Loucy (cell line): ENCODE data around the gene MAML2.

Experiments used
- H2AFZ ChIP-seq: fragments of 200-600 bp; sonication (generic); 2 replicates; pipeline ENCODE4 v1.6.0; 2016; ENCODE audit warnings: antibody characterized with exemption, mild to moderate bottlenecking, low read length, moderate library complexity
- H3F3A ChIP-seq: fragments of 200-600 bp; 2 replicates; pipeline ENCODE4 v1.6.0; 2016; ENCODE audit warnings: antibody characterized with exemption, low read depth, mild to moderate bottlenecking
- H3K27me3 ChIP-seq: fragments of 200-600 bp; sonication (generic); 2 replicates; pipeline ENCODE4 v1.6.1; 2014; ENCODE audit warnings: low read length, mild to moderate bottlenecking; ENCODE audit not compliant: insufficient read depth, poor library complexity, severe bottlenecking
- H3K36me3 ChIP-seq: fragments of 200-600 bp; sonication (generic); 2 replicates; pipeline ENCODE4 v1.6.1; 2016; ENCODE audit warnings: low read length; ENCODE audit not compliant: insufficient read depth
- H3K4me1 ChIP-seq: fragments of 200-600 bp; sonication (generic); 2 replicates; pipeline ENCODE4 v1.5.1; 2014; ENCODE audit warnings: low read length, mild to moderate bottlenecking; ENCODE audit not compliant: insufficient read depth, poor library complexity, severe bottlenecking
- H3K4me2 ChIP-seq: fragments of 200-600 bp; sonication (generic); 2 replicates; pipeline ENCODE4 v1.6.0; 2014; ENCODE audit warnings: antibody characterized with exemption, low read length, low read depth, mild to moderate bottlenecking; ENCODE audit not compliant: poor library complexity, severe bottlenecking
- H3K4me3 ChIP-seq: fragments of 200-600 bp; sonication (generic); 2 replicates; pipeline ENCODE4 v1.5.1; 2014; ENCODE audit warnings: low read length, mild to moderate bottlenecking, mixed read lengths; ENCODE audit not compliant: poor library complexity, severe bottlenecking
- H3K79me2 ChIP-seq: fragments of 200-600 bp; sonication (generic); 2 replicates; pipeline ENCODE4 v1.6.1; 2014; ENCODE audit warnings: low read length; ENCODE audit not compliant: insufficient read depth
- H3K9ac ChIP-seq: fragments of 200-600 bp; sonication (generic); 2 replicates; pipeline ENCODE4 v1.6.0; 2014; ENCODE audit warnings: mild to moderate bottlenecking, low read depth, low read length, moderate library complexity; ENCODE audit not compliant: poor library complexity, severe bottlenecking
- H3K9me2 ChIP-seq: fragments of 200-600 bp; sonication (generic); replicated peaks from 2 replicates; pipeline ENCODE4 v1.6.1; 2016; ENCODE audit warnings: low read depth, low read length, mixed read lengths
- H3K9me3 ChIP-seq: fragments of 200-600 bp; sonication (generic); 2 replicates; pipeline ENCODE4 v1.6.1; 2014; ENCODE audit warnings: mild to moderate bottlenecking, antibody characterized with exemption, low read length, low read depth; ENCODE audit not compliant: insufficient read depth
- H4K20me1 ChIP-seq: fragments of 200-600 bp; sonication (generic); 2 replicates; pipeline ENCODE4 v1.6.0; 2014; ENCODE audit warnings: antibody characterized with exemption, low read length, mild to moderate bottlenecking; ENCODE audit not compliant: insufficient read depth, poor library complexity, severe bottlenecking
- EZH2phosphoT487 ChIP-seq: fragments of 200-600 bp; IDR thresholded peaks from 2 replicates; pipeline ENCODE4 v1.6.1; 2018; ENCODE audit warnings: antibody characterized with exemption, mild to moderate bottlenecking, moderate library complexity, borderline replicate concordance
- TF ChIP-seq, protein P1 (sequence below): fragments of 200-600 bp; sonication (generic); conservative IDR thresholded peaks from 2 replicates; pipeline ENCODE4 v1.5.1; 2014; ENCODE audit warnings: mild to moderate bottlenecking, antibody characterized with exemption, low read length

MAML2 gene

DNA sequence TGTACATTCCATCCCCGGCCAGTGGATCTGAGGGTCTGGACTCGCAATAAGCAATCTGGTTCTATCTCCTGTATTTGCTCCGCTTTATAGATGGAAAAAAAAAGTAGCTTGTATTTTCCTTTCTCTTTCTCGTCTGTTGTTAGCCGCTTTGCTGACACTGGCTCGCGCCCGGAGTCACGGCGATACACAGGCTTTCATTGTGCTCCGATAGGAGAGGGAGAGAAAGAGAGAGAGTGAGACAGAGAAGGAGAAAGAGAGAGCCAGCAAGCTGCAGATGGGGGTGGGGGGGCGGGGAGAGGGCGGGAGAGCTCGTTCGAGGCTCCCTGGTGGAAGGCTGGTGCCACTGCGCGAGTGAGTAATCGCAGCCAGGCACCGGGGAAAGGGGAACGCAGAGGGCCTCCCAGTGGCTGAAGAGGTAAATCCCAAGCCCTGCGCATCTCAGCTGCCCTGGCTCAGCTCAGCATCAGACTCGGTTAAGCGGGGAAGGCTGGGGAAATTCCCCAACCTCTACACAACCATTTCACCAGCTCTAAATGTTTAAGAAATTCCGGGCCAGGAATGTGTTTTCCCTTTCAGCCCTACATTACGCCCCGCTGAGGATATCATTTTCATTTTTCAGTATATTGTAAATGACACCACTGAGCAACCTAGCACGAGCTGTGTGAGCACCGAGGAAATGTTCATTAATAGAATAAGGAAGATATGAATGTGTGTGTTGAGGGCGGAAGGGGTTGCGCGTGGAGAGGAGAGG is at the start of gene MAML2:
Gene MAML2 (minus strand): TSS at position 235 of the 751 bp plus-strand sequence. CDS start 1,300 bp downstream, outside the sequence.
- H3F3A ChIP-seq: no peaks in the 10 kb centered on the region
- no peaks in the 10 kb centered on the region for H3K79me2 ChIP-seq
- H3K9me2 ChIP-seq: no peaks in the 10 kb centered on the region
- peak within 1 kb of the TSS; percentile 65 for H3K9ac ChIP-seq
- H3K27me3 ChIP-seq: no peaks in the 10 kb centered on the region
- H3K4me2 ChIP-seq: peak within 1 kb of the TSS; percentile 78
- no peak for TF ChIP-seq EZH2phosphoT487
- TF ChIP-seq, protein P1, sequence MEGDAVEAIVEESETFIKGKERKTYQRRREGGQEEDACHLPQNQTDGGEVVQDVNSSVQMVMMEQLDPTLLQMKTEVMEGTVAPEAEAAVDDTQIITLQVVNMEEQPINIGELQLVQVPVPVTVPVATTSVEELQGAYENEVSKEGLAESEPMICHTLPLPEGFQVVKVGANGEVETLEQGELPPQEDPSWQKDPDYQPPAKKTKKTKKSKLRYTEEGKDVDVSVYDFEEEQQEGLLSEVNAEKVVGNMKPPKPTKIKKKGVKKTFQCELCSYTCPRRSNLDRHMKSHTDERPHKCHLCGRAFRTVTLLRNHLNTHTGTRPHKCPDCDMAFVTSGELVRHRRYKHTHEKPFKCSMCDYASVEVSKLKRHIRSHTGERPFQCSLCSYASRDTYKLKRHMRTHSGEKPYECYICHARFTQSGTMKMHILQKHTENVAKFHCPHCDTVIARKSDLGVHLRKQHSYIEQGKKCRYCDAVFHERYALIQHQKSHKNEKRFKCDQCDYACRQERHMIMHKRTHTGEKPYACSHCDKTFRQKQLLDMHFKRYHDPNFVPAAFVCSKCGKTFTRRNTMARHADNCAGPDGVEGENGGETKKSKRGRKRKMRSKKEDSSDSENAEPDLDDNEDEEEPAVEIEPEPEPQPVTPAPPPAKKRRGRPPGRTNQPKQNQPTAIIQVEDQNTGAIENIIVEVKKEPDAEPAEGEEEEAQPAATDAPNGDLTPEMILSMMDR: peak; percentile 70
- H3K4me1 ChIP-seq: peaks cover 28% of the 10 kb centered on the region
- H3K9me3 ChIP-seq: no peaks in the 10 kb centered on the region
- peak within 1 kb of the TSS; percentile 84 for H3K4me3 ChIP-seq
- H4K20me1 ChIP-seq: no peaks in the 10 kb centered on the region
- H3K36me3 ChIP-seq: no peaks in the 10 kb centered on the region
- H2AFZ ChIP-seq: peak within 1 kb of the TSS; percentile 99

DNA sequence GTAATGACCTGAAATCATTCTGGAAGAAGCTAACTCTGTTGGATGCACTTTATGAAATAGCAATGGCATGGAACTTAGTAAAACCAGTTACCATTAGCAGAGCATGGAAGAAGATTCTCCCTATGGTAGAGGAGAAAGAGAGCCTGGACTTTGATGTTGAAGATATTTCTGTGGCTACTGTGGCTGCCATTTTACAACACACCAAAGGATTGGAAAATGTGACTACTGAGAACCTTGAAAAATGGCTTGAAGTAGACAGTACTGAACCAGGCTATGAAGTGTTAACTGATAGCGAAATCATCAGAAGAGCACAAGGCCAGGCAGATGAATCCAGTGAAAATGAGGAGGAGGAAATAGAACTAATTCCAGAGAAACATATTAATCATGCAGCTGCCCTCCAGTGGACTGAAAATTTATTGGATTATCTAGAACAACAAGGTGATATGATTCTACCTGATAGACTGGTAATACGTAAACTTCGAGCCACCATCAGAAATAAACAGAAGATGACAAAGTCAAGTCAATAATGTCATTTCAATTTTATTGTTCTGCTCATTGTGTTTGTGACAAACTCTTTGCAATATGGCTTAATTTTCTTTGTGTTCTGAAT is 48.8 kb upstream of the MAML2 start:
- Histone ChIP-seq H3K27me3 (no peaks in the 10 kb centered on the region), H2AFZ (no peak overlapping the region), H3K36me3 (no peaks in the 10 kb centered on the region), H4K20me1 (peaks cover 8% of the 10 kb centered on the region), H3K4me2 (peak overlapping the region; percentile 90), H3K9me3 (no peaks in the 10 kb centered on the region), H3K9ac (no peak overlapping the region), H3K9me2 (no peaks in the 10 kb centered on the region), H3K79me2 (peaks cover 50% of the 10 kb centered on the region), H3K4me3 (peak overlapping the region; percentile 26), H3F3A (0 out of 2 replicates have a peak, but pooled peaks cover 3% of the 10 kb centered on the region), H3K4me1 (peaks cover 62% of the 10 kb centered on the region)
- TF ChIP-seq, protein P1: peak; percentile 36
- TF ChIP-seq EZH2phosphoT487: no peak

DNA sequence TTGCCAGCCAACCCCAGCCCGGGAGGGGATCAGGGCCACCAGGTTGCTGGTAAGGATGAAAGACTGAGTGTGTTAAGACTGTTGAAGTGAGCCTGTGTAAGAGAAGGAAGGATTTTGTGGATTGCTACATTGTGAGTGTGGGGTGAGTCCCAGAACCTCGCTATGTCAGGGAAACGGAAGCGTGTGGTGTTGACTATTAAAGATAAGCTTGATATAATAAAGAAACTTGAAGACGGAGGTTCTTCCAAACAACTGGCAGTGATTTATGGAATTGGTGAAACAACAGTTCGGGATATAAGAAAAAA is 47.4 kb upstream of the MAML2 start:
- peak overlapping the region; percentile 77 for H3K9ac ChIP-seq
- no peak for TF ChIP-seq EZH2phosphoT487
- TF ChIP-seq, protein P1: no peak
- peak overlapping the region; percentile 98 for H3K4me3 ChIP-seq
- 0 out of 2 replicates have a peak, but pooled peaks cover 3% of the 10 kb centered on the region for H3F3A ChIP-seq
- H3K9me3 ChIP-seq: no peaks in the 10 kb centered on the region
- H2AFZ ChIP-seq: peak overlapping the region; percentile 93
- H3K36me3 ChIP-seq: no peaks in the 10 kb centered on the region
- H3K4me1 ChIP-seq: peaks cover 61% of the 10 kb centered on the region
- H3K27me3 ChIP-seq: no peaks in the 10 kb centered on the region
- H3K9me2 ChIP-seq: no peaks in the 10 kb centered on the region
- H3K4me2 ChIP-seq: peak overlapping the region; percentile 90
- H3K79me2 ChIP-seq: peaks cover 64% of the 10 kb centered on the region
- H4K20me1 ChIP-seq: peaks cover 8% of the 10 kb centered on the region
